Measurements from ENCODE around the gene RNF125. TPM values are rescaled to one million over a fixed set of nuclear protein-coding genes. Genes with fewer than 3 reads are reported as not detected.

The RNF125 gene
- polyA plus RNA-seq, 3 donors, result 17.3 to 29.2 (median 26.3) TPM

DNA sequence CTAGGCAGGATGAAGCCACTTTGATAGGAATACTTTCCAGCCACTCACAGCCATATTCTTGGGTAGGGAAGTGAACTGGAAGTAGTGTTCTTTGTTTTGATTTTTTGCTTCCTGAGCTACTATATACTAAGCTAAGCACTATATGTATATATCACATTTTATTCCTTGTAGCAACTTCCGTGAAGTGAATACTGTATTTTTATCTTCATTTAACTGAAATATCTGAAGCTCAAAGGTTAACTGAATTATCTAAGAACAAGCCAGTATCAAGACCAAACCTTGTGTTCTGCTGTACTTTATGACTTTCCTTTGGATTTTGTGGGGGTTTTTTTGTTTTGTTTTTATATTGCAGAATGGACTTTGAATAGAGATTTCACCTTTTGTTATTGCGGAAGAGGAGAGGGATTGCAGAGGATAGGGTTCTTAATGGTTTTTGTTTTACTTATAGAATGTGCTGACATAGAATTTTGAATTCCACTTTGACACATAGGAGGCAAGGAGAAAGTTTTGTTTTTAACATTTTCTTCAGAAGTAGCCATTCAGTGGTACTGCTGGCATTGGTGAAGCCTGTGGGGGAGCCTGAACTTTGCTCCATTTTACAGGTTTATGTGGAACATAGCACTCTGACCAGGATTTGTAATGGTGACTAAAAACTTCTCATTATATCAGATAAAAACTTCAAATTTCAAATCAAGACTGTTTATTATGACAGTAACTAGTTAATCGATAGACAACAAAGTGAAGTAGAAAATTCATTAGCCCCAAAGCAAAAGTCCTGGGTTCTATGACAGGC, 48.9 kb downstream of the RNF125 start:
- Mint-ChIP-seq H3K27ac (peak overlapping the region in 1 of 7 donors; percentile 16), H3K4me3 (no peak overlapping the region), H3K9me3 (peaks cover 0 to 3% (median 0%) of the 10 kb centered on the region in 7 donors), H3K4me1 (no peaks in the 10 kb centered on the region), H3K36me3 (peaks cover 36 to 59% of the 10 kb centered on the region in 2 donors), H3K27me3 (ENCODE audit: low read depth in 3 of 3) (peaks cover 0 to 2% (median 0%) of the 10 kb centered on the region in 3 donors)
- no peaks in the 10 kb centered on the region for H3K79me2 ChIP-seq (ENCODE audit: insufficient read depth, low read length)
- TF ChIP-seq, protein P1, sequence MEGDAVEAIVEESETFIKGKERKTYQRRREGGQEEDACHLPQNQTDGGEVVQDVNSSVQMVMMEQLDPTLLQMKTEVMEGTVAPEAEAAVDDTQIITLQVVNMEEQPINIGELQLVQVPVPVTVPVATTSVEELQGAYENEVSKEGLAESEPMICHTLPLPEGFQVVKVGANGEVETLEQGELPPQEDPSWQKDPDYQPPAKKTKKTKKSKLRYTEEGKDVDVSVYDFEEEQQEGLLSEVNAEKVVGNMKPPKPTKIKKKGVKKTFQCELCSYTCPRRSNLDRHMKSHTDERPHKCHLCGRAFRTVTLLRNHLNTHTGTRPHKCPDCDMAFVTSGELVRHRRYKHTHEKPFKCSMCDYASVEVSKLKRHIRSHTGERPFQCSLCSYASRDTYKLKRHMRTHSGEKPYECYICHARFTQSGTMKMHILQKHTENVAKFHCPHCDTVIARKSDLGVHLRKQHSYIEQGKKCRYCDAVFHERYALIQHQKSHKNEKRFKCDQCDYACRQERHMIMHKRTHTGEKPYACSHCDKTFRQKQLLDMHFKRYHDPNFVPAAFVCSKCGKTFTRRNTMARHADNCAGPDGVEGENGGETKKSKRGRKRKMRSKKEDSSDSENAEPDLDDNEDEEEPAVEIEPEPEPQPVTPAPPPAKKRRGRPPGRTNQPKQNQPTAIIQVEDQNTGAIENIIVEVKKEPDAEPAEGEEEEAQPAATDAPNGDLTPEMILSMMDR (IDR thresholded peaks at IDR 0.05), result no peak
- no peak overlapping the region for H3K27ac ChIP-seq (ENCODE audit: low read depth in 1 of 2, low read length in 2 of 2)
- no peaks in the 10 kb centered on the region for H4K20me1 ChIP-seq (ENCODE audit: insufficient read depth, low read length)
- H2AFZ ChIP-seq (ENCODE audit: insufficient read depth, low read depth, low read length, poor library complexity, severe bottlenecking), result no peak overlapping the region
- no peak overlapping the region for H3K9ac ChIP-seq (ENCODE audit: insufficient read depth, low read length, poor library complexity, severe bottlenecking)
- H3K27me3 ChIP-seq (ENCODE audit: control insufficient read depth in 2 of 2, insufficient read depth in 2 of 2, low read length in 2 of 2), result no peaks in the 10 kb centered on the region
- H3K36me3 ChIP-seq (replicated peaks in 1 of 2; ENCODE audit: control insufficient read depth in 1 of 2, insufficient read depth in 2 of 2, low read length in 2 of 2), result peaks cover 30 to 61% of the 10 kb centered on the region in 2 donors
- no peak overlapping the region for H3K4me3 ChIP-seq (replicated peaks in 1 of 3; ENCODE audit: low read depth in 2 of 3, low read length in 3 of 3)
- no CpG with 5 or more reads among the region's 3 CpGs for WGBS (ENCODE audit: insufficient coverage)
- no peak for DNase-seq
- no peaks in the 10 kb centered on the region for H3K4me1 ChIP-seq (ENCODE audit: control insufficient read depth in 1 of 2, insufficient read depth in 2 of 2, low read length in 2 of 2)
- H3K9me3 ChIP-seq (replicated peaks in 1 of 2; ENCODE audit: control insufficient read depth in 1 of 2, insufficient read depth in 1 of 2, low read length in 2 of 2), result no peaks in the 10 kb centered on the region
- no peak overlapping the region for H3K4me2 ChIP-seq (replicated peaks; ENCODE audit: extremely low read depth, low read length, poor library complexity, severe bottlenecking)
- intact Hi-C loops (cut with micrococcal nuclease), result no loop called here

DNA sequence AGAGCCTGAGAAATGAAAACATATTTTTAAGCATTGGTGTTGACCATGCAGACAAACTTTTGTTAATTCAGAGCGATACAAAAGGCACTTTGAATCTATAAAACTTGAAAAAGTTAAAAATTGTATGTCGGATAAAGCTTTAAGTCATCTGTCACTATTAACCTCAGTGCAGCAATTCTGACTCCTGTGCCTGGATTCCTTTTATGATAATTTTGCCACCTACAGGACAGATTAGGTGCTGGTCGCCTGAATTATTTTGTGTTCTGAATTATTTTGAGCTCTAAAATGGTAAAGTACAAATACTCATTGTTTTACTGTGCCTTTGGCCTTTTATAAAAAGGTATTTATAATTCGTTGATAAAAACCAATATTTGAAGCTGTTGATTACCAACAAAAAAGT, 53.7 kb downstream of the RNF125 start:
- Mint-ChIP-seq H3K9me3 (peaks cover 0 to 3% (median 0%) of the 10 kb centered on the region in 7 donors), H3K27ac (no peak overlapping the region), H3K36me3 (peaks cover 32 to 44% of the 10 kb centered on the region in 2 donors), H3K4me1 (no peaks in the 10 kb centered on the region), H3K4me3 (no peak overlapping the region), H3K27me3 (ENCODE audit: low read depth in 3 of 3) (peaks cover 0 to 2% (median 0%) of the 10 kb centered on the region in 3 donors)
- Histone ChIP-seq H3K9me3 (replicated peaks in 1 of 2; ENCODE audit: control insufficient read depth in 1 of 2, insufficient read depth in 1 of 2, low read length in 2 of 2) (no peaks in the 10 kb centered on the region), H3K4me1 (ENCODE audit: control insufficient read depth in 1 of 2, insufficient read depth in 2 of 2, low read length in 2 of 2) (no peaks in the 10 kb centered on the region), H2AFZ (ENCODE audit: insufficient read depth, low read depth, low read length, poor library complexity, severe bottlenecking) (no peak overlapping the region), H3K27me3 (ENCODE audit: control insufficient read depth in 2 of 2, insufficient read depth in 2 of 2, low read length in 2 of 2) (no peaks in the 10 kb centered on the region), H4K20me1 (ENCODE audit: insufficient read depth, low read length) (no peaks in the 10 kb centered on the region), H3K79me2 (ENCODE audit: insufficient read depth, low read length) (no peaks in the 10 kb centered on the region), H3K4me3 (replicated peaks in 1 of 3; ENCODE audit: low read depth in 2 of 3, low read length in 3 of 3) (no peak overlapping the region), H3K27ac (ENCODE audit: low read depth in 1 of 2, low read length in 2 of 2) (no peak overlapping the region), H3K9ac (ENCODE audit: insufficient read depth, low read length, poor library complexity, severe bottlenecking) (no peak overlapping the region), H3K36me3 (replicated peaks in 1 of 2; ENCODE audit: control insufficient read depth in 1 of 2, insufficient read depth in 2 of 2, low read length in 2 of 2) (peaks cover 26 to 44% of the 10 kb centered on the region in 2 donors), H3K4me2 (replicated peaks; ENCODE audit: extremely low read depth, low read length, poor library complexity, severe bottlenecking) (no peak overlapping the region)
- intact Hi-C loops (cut with micrococcal nuclease), result no loop called here
- DNase-seq, result peak in 2 of 3 donors; percentile 19 to 38
- TF ChIP-seq, protein P1 (IDR thresholded peaks at IDR 0.05), result peak; percentile 70
- WGBS (ENCODE audit: insufficient coverage), result no CpG with 5 or more reads among the region's 4 CpGs
